B cell (primary cell): ENCODE data around the gene GNG2.

ENCODE experiments used
- EZH2 ChIP-seq: IDR thresholded peaks from 2 replicates; pipeline ENCODE4 v1.6.1; 2012; ENCODE audit warnings: borderline replicate concordance, low read depth, mild to moderate bottlenecking, moderate library complexity, low read length; ENCODE audit not compliant: insufficient read depth, poor library complexity, severe bottlenecking
- TF ChIP-seq, protein P1 (sequence below): fragments of 200-600 bp; IDR thresholded peaks from one replicate; pipeline ENCODE4 v1.8.0; 2022; ENCODE audit warnings: antibody characterized with exemption, mild to moderate bottlenecking

DNA sequence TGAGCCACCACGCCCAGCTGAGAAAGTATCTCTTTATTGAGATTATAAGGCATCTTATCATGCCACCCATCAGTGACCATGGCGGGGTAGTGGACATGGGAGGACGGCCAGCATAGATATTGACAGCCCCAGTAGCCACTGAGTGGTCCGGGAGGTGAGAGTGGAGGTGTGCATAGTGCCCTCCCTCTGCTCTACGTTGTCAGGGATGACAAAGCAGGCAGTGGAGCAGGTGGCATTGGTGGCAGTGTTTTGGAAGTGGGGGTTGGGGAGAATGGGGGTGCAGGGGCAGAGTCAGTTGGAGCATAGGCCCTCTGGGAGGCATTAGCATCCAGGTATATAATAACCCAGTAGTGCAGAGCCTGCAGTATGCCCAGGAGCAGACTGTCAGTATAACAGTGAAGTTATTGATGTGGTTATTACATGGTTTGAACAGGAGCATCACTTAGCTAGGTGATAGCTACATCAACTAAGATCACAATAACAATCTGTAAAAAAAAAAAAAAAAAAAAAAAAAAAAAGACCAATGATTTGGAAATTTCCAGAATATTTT is 41.1 kb downstream of the GNG2 start:
- TF ChIP-seq EZH2, result no peak
- TF ChIP-seq, protein P1, sequence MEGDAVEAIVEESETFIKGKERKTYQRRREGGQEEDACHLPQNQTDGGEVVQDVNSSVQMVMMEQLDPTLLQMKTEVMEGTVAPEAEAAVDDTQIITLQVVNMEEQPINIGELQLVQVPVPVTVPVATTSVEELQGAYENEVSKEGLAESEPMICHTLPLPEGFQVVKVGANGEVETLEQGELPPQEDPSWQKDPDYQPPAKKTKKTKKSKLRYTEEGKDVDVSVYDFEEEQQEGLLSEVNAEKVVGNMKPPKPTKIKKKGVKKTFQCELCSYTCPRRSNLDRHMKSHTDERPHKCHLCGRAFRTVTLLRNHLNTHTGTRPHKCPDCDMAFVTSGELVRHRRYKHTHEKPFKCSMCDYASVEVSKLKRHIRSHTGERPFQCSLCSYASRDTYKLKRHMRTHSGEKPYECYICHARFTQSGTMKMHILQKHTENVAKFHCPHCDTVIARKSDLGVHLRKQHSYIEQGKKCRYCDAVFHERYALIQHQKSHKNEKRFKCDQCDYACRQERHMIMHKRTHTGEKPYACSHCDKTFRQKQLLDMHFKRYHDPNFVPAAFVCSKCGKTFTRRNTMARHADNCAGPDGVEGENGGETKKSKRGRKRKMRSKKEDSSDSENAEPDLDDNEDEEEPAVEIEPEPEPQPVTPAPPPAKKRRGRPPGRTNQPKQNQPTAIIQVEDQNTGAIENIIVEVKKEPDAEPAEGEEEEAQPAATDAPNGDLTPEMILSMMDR, result no peak
